ENCODE results near the gene SLC44A3. TPM values are rescaled to one million over a fixed set of nuclear protein-coding genes. Genes with fewer than 3 reads are reported as not detected.

The SLC44A3 gene
- total RNA-seq, 6 experiments from 2014 or later, result 1.9 to 8.7 (median 7.4) TPM

- intact Hi-C loops (cut with DNase I), result no loop called here
- no peak for TF ChIP-seq POLR2A (IDR thresholded peaks at IDR 0.05)
- TF ChIP-seq, protein P1, sequence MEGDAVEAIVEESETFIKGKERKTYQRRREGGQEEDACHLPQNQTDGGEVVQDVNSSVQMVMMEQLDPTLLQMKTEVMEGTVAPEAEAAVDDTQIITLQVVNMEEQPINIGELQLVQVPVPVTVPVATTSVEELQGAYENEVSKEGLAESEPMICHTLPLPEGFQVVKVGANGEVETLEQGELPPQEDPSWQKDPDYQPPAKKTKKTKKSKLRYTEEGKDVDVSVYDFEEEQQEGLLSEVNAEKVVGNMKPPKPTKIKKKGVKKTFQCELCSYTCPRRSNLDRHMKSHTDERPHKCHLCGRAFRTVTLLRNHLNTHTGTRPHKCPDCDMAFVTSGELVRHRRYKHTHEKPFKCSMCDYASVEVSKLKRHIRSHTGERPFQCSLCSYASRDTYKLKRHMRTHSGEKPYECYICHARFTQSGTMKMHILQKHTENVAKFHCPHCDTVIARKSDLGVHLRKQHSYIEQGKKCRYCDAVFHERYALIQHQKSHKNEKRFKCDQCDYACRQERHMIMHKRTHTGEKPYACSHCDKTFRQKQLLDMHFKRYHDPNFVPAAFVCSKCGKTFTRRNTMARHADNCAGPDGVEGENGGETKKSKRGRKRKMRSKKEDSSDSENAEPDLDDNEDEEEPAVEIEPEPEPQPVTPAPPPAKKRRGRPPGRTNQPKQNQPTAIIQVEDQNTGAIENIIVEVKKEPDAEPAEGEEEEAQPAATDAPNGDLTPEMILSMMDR (IDR thresholded peaks at IDR 0.05), result peak; percentile 93 to 99 (median 96)
- Histone ChIP-seq H3K4me1 (no peaks in the 10 kb centered on the region), H3K36me3 (no peaks in the 10 kb centered on the region), H3K27me3 (no peaks in the 10 kb centered on the region), H3K9me3 (no peaks in the 10 kb centered on the region), H3K27ac (no peak overlapping the region), H3K4me3 (no peak overlapping the region)
- 10% methylated on average over 4 of the region's 4 CpGs for WGBS (ENCODE audit: insufficient coverage, low coverage, low lambda C conversion rate, missing lambda C conversion rate)
- DNase-seq, result peak in 2 of 3 donors; percentile 39 to 57
- peak; percentile 81 to 87 (median 86) for ATAC-seq
These were observed 14.2 kb upstream of the SLC44A3 start for GRCh38 chr1:94805912-94806311.

DNA sequence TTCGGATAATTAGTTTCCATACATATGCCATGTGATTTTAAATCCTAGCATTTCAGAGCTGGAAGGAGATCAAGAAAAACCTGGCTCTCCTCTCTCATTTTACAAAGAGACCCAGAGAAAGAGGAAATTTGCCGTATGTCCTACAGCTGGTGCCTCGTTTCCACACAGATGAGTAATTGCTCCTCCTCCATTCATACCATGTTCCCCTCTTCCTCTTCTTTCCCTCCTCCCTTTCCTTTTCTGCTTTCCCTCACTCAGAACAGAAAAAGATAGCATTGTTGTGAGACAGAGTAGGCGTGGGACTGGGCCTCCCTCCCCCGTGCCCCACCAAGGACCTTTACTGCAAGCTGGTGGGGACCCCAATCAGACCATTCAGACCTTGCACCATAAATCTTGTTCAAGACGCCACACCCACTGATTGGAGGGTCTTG, 13.7 kb upstream of the SLC44A3 start:
- TF ChIP-seq, protein P1 (IDR thresholded peaks at IDR 0.05), result no peak
- no peak for TF ChIP-seq POLR2A (IDR thresholded peaks at IDR 0.05)
- intact Hi-C loops (cut with DNase I), result no loop called here
- DNase-seq (no peak), ATAC-seq (no peak)
- H3K4me3 ChIP-seq, result no peak overlapping the region
- no peak overlapping the region for H3K27ac ChIP-seq
- H3K27me3 ChIP-seq, result no peaks in the 10 kb centered on the region
- 51% methylated on average over 6 of the region's 6 CpGs for WGBS (ENCODE audit: insufficient coverage, low coverage, low lambda C conversion rate, missing lambda C conversion rate)
- no peaks in the 10 kb centered on the region for H3K4me1 ChIP-seq
- no peaks in the 10 kb centered on the region for H3K36me3 ChIP-seq
- no peaks in the 10 kb centered on the region for H3K9me3 ChIP-seq

GRCh38 chr1:94807742-94808491, 12.2 kb upstream of the SLC44A3 start:
- Histone ChIP-seq H3K27me3 (no peaks in the 10 kb centered on the region), H3K36me3 (no peaks in the 10 kb centered on the region), H3K27ac (no peak overlapping the region), H3K4me1 (no peaks in the 10 kb centered on the region), H3K4me3 (no peak overlapping the region), H3K9me3 (no peaks in the 10 kb centered on the region)
- peak in 2 of 4 donors; percentile 29 to 30 for ATAC-seq
- DNase-seq, result no peak
- intact Hi-C loops (cut with DNase I), result no loop called here
- no peak for TF ChIP-seq POLR2A (IDR thresholded peaks at IDR 0.05)
- TF ChIP-seq, protein P1 (IDR thresholded peaks at IDR 0.05), result no peak
- WGBS (ENCODE audit: insufficient coverage, low coverage, low lambda C conversion rate, missing lambda C conversion rate), result 75% methylated on average over 12 of the region's 12 CpGs

DNA sequence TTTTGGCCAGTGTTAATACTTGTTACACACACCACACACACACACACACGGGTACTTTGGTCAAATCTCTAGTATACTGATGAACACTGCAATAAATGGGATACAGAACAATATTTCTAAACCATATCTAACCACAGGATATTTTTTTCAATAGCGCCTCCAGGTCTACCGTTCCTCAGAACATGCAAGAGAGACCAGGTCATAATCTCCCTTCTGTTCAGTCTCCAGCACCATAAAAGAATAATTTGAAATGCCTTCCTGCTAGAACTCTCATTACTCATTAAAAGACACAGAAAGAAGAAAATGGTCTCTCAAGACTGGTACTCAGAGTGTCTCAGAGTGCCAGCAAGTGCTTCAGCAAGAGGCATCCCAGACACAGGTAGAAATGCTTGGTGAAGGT, 11.5 kb upstream of the SLC44A3 start:
- intact Hi-C loops (cut with DNase I), result no loop called here
- 62% methylated on average over 3 of the region's 3 CpGs for WGBS (ENCODE audit: insufficient coverage, low coverage, low lambda C conversion rate, missing lambda C conversion rate)
- no peak for TF ChIP-seq POLR2A (IDR thresholded peaks at IDR 0.05)
- TF ChIP-seq, protein P1 (IDR thresholded peaks at IDR 0.05), result no peak
- no peak for DNase-seq
- no peaks in the 10 kb centered on the region for H3K9me3 ChIP-seq
- no peaks in the 10 kb centered on the region for H3K27me3 ChIP-seq
- ATAC-seq, result no peak
- H3K27ac ChIP-seq, result no peak overlapping the region
- no peak overlapping the region for H3K4me3 ChIP-seq
- H3K36me3 ChIP-seq, result no peaks in the 10 kb centered on the region
- H3K4me1 ChIP-seq, result no peaks in the 10 kb centered on the region
